Colon (tissue), 2 donors: ENCODE data around the gene PSMB1.
"Not testable (repeated sequence)": the region's sequence is repeated elsewhere in the genome, so short reads cannot be mapped to it uniquely, and the experiment has no call there.

ENCODE experiments used
- FAIRE-seq: peaks from 2 replicates; lab custom pipeline; 2012; peaks lifted over from hg19 to GRCh38; lab: Jason Lieb, UNC
- donor health status: control.
- donor health status: control.

PSMB1 gene

DNA sequence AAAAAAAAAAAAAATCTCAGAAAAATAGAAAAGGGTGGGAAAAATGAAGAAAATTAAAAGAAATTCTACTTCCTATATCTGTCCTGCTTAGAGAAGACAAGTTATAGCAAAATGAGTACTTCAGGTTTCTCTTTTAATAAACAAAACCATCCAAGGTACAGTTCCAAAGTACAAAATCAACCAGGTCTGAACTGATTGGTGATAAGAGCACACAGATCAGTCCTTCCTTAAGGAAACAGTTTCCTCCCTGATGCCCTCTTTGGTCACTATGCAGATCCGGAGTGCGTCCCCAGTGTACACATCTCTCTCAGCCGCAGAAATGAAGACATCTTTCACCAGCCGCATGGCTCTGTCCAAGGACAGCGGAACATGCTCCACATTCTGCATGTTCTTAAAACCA lies 18.1 kb downstream of the PSMB1 start:
- no peak for FAIRE-seq

DNA sequence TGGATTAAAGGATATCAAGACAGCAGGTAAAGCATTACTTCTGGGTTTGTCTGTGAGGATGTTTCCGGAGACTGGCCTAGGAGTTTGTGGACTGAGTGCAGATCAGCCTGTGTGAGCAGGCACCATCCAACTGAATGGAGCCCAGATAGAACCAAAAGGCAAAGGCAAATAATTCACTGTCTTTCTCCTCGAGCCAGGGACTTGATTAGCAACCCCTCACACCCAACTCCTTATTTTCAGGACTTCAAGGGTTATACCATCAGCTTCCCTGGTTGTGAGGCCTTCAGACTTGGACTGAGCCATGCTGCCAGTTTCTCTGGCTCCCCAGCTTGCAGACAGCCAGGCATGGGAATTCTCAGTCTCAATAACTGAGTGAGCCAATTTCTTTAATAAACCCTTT lies 19.3 kb downstream of the PSMB1 start:
- FAIRE-seq: no peak

DNA sequence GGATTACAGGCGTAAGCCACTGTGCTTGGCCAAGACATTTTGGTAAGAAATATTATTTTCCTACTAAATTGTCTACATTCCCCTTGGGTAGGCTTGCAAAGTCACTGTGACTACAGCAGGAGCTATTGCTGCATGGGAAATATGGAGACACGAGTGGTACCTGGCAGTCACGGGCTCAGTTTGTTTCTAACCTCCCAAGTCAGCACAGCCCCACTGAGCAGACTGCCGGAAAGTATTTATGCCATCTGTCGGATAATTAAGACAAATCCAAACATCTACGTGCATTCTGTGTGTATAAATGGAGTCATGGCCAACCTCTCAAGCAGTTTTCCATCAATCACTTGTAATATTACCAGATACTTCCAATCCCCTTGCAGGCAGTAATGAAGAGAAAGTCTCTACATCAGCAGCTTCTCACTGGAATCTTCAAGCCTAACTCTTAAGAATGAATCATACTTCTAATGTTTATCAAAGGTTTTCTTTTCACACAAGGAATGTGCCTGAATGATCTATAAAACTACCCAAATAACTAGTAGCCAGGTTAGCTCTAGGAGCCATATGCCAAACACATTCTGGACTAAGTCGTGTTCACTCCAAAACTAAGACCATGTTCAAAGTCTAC lies 20.1 kb downstream of the PSMB1 start:
- no peak for FAIRE-seq

DNA sequence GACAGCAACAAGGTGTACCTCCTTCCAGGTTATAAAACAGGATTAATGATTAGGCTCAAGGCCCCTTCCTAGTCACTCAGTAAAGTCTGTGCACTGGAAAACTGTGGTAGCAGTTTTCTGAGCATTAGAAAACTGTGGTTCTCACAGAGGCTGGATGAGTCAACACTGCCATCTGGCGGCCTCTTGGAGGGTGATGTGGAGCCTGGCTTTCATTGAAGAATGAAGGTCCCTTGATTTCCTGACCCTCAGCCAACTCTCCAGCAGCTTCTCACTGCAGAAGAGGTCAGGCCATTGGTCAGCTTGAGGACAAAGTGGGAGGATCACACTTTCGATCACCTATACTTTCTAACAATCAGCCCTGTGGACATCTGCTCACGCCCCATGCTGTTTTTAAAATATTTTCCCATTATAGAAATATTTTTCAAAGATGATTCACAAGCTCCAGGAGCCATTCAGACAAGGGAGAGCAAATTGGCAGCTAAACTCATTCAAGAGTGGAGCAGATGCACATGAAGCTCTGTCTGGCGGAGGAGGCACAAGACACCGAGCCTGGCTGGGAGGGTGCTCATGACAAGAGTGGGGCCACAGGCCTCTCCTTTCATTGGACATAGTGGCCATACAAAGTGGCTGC lies 23.2 kb downstream of the PSMB1 start:
- no peak for FAIRE-seq

DNA sequence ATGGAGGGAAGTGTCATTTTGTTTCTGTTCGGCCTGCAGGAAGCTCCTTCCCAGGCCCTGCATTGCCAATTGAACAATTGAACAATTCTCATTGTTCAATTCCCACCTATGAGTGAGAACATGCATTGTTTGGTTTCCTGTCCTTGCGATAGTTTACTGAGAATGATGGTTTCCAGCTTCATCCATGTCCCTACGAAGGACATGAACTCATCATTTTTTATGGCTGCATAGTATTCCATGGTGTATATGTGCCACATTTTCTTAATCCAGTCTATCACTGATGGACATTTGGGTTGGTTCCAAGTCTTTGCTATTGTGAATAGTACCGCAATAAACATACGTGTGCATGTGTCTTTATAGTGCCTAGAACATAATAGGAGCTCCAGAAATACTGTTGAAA lies 25.1 kb downstream of the PSMB1 start:
- FAIRE-seq: not testable (repeated sequence)

DNA sequence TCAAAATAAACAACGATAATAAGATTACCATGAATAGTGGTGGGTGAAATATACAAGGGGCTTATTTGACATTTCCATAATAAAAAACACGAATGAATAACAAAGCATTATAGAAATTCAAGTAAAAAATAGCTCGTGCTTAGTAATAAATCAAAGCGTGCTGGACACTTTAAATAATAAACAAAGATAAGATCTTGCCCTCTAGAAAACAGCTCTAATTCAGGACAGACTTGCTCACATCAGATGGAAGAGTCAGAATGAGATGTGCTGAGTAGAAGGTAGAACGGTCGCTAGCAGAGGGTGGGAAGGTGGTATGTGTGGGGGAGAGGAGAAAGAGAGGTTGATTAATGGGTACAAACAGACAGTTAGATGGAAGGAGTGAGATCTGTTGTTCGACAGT lies 27.3 kb downstream of the PSMB1 start:
- no peak for FAIRE-seq

DNA sequence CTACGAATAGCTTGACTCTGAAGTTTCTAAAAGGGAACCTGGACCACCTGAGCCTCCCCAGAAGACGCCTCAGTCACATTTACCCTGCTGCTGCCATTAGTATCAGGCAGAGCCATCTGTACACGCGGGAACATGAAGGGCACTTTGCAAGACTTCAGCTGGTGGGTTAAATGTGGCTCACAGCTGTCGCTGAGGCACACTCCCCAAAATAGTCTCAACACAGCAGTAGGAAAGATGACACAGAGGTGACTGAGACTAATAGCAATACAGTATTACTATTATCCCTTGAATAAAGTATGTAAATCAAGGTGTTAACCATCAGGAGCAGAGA lies 29.0 kb downstream of the PSMB1 start:
- no peak for FAIRE-seq

DNA sequence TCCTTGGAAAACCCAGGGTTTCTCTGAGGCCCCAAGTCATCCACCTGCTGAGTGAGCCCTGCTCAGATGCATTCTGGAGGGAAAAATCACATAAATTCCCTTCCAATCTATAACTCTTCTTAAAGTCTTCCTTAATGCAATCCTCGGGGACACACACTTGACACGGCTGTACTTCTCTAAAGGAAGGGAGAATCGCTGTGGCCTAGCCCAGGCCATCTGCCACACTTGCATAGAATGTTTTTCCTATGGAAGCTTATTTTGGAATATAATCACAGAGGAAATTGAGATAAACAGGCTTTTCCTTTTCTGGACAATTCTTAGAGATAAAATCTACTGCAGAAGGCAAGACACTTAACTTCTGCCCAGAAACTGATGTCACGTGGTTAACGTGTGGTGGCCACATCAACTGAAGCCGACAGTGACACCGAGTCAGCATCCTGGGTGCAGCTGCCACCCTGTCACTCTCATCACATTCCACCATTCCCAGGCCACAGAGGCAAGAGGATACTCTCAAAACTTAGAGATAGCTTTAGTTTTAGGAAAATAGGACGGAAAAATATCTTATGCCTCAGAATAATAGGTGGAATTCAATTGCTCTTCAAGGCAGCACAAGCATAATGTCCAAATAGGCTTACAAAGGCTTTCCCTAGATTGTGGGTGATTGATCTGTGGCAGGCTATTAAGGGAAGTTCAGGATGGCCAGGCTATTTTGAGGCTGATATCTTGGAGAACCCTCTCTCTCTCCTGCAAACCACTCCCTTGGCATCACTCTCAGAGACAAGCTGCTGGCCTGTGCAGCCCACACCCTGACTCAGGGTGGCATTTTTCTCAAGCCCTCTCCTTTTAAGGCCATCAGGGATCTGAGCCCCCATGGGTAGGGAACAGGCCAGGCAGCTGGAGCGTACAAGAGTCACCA lies 29.6 kb downstream of the PSMB1 start:
- FAIRE-seq: no peak

DNA sequence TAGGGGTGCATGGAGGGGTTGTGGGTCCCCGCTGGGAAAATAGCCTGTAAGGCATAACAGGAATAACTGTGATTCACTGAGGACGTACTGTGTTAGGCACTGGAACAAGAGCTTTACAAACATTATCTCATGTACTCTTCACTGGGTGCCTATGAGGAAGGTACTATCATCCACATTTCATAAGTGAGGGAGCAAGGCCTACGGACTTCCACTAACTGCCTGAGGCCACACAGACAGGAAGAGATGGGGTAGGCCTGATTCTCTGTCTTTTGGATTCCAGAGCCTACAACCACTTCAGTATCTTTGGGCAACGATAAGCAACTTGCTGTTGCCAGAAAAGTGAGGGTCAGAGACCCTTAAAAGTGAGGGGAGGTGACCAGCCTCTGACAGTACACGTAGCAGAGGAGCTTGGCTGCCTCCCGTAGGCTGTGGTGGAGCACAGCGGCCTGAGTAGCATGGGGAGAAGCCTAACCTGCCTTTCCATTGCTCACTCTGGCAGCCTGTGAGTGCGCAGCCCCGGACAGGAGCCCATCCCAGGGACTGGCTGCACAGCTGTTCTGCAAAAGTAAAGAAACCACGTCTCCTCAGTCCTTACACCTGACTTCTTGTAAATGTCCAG lies 30.4 kb downstream of the PSMB1 start:
- FAIRE-seq: no peak

DNA sequence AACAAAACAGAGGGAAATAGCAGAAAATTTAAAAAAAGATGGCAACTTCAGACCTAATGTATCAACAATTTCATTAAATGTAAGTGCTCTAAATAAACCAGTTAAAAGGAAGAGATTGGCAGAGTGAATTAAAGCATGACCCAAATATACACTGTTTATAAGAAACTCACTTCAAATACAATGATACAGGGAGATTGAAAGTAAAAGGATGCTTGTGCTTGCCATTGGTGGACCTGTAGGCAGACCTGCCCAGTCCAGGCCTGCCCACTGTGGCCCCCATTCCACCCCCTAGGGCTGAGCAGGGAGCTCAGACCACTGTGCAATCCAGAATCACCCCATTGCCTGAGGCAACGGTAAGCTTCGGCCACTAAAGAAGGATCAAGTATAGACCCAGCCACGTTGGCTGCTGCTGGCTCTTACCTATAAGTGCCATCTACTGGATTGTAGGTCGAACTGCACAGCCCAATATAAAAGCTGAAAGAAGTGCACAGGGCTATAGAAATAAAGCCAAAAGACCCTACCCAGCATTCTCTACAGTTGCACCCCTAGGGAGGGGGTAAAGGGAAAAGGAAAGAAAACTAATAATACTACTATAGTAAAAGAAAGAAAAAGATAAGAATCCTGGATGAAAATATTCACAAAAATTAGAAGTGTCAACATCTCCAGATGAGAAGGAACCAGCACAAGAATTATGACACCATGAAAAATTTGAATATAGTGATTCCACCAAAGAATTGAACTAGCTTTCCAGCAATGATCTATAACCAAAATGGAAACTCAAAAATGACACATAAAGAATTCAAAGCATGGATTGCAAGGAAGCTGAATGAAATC lies 36.1 kb downstream of the PSMB1 start:
- FAIRE-seq: no peak

DNA sequence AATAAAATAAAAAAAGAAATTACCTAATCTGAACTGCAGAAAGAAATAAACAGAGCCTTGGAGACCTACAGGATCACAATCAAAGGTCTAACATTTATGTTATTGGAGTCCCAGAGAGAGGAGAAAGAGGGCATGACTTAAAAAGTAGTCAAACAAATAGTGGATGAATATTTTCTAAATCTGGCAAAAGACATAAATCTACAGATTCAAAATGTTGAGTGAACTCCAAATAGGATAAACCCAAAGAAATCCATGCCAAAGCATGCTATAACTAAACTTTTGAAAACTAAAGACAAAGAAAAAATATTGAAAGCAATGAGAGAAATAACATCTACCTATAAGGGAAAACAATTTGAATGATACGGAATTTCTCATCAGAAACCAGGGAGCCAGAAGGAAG lies 38.2 kb downstream of the PSMB1 start:
- FAIRE-seq: no peak

DNA sequence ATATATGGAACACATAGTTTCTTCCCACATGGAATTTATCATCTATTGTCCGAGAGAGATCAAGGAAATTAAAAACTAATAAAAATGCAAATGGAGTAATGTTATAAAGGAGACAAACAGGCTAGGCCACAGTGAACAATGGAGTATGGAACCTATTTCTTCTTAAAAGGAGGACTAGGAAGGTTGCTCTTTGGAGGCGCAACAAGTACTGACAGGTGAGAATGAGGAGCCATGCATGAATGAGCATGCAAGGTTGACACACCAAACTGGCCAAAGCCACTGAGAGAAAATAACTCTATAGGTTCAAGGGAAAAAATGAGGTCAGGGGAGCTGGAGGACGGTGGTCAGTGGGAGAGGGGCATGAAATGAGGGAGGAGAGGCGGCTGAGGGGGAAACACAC lies 40.9 kb downstream of the PSMB1 start:
- no peak for FAIRE-seq

DNA sequence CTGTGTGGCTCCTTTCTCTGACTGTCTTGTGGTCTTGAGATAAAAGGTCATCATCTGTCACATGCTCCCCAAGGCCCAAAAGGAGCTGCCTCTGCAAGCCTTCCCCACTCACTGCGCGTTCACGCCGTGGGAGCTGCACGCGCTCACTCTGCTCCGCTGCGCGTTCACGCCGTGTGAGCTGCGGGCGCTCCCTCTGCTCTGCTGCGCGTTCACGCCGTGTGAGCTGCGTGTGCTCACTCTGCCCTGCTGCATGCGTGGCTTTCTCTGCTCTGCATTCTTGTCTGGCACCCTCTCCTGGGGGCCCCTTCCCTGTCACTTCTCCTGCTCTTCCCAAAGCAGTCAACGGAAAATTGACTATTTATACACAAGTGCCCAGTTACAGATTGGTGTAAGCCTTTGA lies 42.5 kb downstream of the PSMB1 start:
- no peak for FAIRE-seq

DNA sequence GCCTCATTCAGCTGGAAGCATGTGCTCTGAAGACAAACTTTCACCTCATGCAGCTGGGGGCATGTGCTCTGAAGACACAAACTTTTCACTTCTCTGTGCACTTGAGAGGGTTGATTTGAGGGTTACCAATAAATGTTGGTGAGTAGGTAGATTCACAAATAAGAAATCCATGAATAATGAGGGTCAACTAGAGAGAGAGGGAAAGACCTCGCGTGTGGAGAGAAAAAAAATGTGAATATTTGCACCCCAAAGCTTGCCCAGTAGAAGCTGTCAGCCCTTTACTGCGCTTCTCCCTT lies 43.4 kb downstream of the PSMB1 start:
- FAIRE-seq: no peak

DNA sequence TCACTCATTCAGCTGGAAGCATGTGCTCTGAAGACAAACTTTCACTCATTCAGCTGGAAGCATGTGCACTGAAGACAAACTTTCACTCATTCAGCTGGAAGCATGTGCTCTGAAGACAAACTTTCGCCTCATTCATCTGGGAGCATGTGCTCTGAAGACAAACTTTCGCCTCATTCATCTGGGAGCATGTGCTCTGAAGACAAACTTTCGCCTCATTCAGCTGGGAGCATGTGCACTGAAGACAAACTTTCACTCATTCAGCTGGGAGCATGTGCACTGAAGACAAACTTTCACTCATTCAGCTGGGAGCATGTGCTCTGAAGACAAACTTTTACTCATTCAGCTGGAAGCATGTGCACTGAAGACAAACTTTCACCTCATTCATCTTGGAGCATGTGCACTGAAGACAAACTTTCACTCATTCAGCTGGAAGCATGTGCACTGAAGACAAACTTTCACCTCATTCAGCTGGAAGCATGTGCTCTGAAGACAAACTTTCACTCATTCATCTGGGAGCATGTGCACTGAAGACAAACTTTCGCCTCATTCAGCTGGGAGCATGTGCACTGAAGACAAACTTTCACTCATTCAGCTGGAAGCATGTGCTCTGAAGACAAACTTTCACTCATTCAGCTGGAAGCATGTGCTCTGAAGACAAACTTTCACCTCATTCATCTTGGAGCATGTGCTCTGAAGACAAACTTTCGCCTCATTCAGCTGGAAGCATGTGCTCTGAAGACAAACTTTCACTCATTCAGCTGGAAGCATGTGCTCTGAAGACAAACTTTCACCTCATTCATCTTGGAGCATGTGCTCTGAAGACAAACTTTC lies 44.0 kb downstream of the PSMB1 start:
- FAIRE-seq: not testable (repeated sequence)

DNA sequence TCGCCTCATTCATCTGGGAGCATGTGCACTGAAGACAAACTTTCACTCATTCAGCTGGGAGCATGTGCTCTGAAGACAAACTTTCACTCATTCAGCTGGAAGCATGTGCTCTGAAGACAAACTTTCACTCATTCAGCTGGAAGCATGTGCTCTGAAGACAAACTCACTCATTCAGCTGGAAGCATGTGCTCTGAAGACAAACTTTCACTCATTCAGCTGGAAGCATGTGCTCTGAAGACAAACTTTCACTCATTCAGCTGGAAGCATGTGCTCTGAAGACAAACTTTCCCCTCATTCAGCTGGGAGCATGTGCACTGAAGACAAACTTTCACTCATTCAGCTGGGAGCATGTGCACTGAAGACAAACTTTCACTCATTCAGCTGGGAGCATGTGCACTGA lies 44.8 kb downstream of the PSMB1 start:
- FAIRE-seq: not testable (repeated sequence)

DNA sequence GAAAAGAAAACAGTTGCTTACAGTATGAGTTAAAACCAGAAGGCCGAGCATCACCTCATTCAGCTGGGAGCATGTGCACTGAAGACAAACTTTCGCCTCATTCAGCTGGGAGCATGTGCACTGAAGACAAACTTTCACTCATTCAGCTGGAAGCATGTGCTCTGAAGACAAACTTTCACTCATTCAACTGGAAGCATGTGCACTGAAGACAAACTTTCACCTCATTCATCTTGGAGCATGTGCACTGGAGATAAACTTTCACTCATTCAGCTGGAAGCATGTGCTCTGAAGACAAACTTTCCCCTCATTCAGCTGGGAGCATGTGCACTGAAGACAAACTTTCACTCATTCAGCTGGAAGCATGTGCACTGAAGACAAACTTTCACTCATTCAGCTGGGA lies 45.4 kb downstream of the PSMB1 start:
- not testable (repeated sequence) for FAIRE-seq

DNA sequence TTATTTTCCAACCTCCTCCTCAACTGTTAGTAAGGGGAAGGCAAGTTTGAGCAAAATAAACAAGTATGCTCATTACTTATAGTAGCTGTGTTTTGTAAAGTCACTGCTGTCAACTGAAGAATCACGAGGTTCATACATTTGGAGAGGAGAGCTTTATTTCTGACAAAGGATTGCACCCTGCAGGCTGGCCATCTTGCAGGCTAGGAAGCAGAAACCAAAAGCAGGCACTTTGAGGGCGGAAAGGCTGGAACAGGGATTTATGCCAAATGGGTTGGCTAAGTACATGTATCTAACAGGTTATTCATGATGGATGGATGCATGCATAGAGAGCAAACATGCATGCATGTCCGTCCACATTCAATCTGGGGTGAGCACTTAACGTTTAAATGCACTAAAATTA lies 46.7 kb downstream of the PSMB1 start:
- FAIRE-seq: no peak

DNA sequence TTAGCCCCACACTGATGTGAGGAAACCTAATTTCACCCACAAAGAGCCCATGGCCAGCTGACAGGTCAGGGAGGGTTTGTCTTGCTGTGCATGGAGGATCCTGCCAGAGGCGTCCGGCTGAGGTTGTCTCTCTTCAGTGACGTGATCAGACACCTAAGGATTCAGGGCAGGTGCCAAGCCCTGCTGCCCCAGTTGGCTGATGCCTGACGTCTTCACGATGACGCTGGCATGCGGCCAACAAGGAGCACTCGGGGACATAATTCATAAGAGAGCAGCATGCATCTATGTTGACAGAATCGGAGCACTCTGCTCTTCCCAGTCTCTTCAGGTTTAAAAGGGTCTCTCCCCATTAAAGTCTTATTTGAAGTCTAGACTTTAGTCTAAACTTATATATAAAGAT lies 47.8 kb downstream of the PSMB1 start:
- FAIRE-seq: no peak

DNA sequence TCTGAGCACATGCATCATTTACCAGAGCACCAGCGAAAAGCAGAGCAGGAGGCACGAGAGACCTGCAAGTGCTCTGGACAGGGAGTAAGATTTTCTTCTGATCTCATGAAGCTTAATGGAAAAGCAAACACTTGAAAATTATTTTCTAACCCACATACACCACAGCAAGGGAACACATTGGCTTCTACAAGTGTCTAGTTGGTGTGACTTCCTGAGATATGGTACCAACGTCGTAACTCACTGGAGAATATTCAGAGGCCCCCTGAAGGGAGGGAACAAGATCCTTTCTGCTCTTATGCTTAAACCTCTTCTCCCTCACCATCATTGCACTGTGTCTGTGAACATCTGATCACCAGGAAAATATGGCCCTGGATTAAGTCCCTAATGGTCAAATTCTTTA lies 48.6 kb downstream of the PSMB1 start:
- no peak for FAIRE-seq

DNA sequence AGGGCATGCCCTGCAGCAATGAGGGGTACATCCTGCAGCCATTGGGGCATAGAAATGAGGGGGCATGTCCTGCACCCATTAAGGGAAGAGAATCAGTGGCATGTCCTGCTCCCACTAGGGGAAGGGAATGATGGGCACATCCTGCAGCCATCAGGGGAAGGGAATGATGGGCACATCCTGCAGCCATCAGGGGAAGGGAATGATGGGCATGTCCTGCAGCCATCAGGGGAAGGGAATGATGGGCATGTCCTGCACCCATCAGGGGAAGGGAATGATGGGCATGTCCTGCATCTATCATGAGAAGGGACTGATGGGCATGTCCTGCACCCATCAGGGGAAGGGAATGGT lies 49.7 kb downstream of the PSMB1 start:
- FAIRE-seq: no peak
